Thyroid gland (tissue), 4 donors: ENCODE measurements around the gene TMBIM6.

Source experiments
- CTCF ChIP-seq, 6 experiments: fragments of 200-600 bp in 3 of 6; fragments of 450-650 bp in 3 of 6; sonication (generic) in 3 of 6; IDR thresholded peaks; one replicate each; pipeline ENCODE4 v1.5.1; 2016 to 2019; ENCODE audit warnings: antibody characterized with exemption in 6 of 6, mild to moderate bottlenecking in 2 of 6, inconsistent platforms in 1 of 6, moderate library complexity in 1 of 6
- POLR2A ChIP-seq, 2 donors: fragments of 450-650 bp; IDR thresholded peaks; one replicate each; pipeline ENCODE4 v1.6.1; 2017; ENCODE audit warnings: antibody characterized with exemption in 2 of 2, mild to moderate bottlenecking in 2 of 2, moderate library complexity in 1 of 2

- no peak for TF ChIP-seq CTCF (IDR thresholded peaks at IDR 0.05)
- TF ChIP-seq POLR2A (IDR thresholded peaks at IDR 0.05), result no peak
Measured at GRCh38 chr12:49801141-49802063, 60.0 kb downstream of the TMBIM6 start.
